Skin of body (tissue), 2 donors: ENCODE results near the gene PTCH1. TPM values are rescaled to one million over a fixed set of nuclear protein-coding genes. Genes with fewer than 3 reads are reported as not detected.

Source experiments
- DNase-seq: peaks from one replicate; lab custom pipeline; 2025; lab: John Stamatoyannopoulos, UW
- total RNA-seq: library from RNA; depleted of rRNA; stranded (reverse); fragments of >200 nt; gene quantifications from one replicate; pipeline ENCODE4 v1.2.3, GENCODE V29; 2014

The PTCH1 gene
- total RNA-seq, 1 donor from 2014 or later: 28.0 TPM

DNA sequence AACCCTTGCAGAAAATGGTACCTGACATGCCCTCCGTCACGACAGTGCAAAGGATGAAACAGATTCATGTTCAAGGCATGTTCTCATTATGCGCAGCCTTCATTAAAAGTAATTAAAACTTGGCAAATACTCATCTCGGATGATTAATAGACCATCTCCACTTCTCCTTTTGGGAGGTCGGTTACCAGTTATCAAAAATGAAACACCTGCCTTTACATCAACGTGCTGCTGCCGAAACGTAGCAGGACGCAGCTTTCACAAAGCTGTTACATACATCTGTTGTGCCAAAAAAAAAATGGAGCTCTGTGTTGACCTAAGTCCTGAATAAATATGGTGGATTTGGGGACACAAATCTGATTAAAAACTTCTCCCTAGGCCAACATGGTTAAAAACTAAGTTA lies 75.7 kb downstream of the PTCH1 start:
- no peak for DNase-seq

DNA sequence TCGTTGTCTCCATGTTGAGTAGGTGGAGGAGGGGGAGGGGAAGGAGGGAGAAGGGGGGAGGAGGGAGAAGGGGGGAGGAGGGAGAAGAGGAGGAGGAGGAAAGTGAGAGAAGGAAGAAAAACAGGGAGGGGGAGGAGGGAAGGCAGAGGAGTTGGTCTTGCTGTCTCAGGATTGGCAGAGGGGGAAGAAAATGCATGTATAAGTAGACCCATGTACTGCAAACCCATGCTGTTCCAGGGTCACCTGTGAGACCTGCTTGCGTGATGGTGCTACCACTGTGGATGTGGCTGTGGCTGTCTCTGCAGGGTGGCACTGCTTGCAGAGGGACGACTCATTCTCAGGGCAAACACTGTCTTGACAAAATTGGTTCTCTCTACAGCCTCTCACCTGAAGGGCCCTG lies 76.3 kb downstream of the PTCH1 start:
- no peak for DNase-seq

DNA sequence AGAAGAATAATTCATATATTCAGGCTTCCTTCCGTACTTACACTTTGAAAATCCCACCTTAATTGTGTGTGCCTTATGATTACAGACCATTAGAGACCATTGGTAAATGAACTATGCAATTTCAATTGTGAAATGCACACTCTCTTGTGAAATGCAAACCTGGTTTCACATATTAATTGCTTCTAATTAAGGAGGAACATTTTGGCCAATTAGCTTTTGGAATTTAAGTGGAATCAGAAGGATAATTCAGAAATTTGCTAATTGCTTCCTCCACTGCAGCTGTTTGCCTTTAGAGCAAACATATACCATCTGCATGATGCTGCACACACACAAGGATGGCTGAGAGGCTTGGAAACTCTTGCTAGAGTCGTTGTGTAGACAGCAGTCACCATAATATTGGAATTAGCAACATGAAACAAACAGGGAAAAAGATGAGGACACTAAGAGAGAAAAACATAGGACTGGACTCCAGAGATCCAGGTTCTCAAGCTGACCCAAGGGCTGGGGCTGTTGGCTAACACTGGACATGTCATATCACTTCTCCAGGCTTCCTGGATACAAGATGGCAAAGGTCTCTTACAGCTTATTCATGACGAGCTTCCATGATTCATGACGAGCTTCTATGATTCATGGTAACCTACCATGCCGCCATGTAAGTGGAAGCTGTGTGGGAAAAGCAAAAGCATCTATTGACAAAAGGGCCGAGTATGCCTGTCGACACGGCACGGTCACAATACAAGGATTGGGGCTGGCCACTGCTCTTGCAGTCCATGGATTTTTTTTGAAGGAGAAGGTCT lies 78.0 kb downstream of the PTCH1 start:
- DNase-seq: peak; percentile 30

DNA sequence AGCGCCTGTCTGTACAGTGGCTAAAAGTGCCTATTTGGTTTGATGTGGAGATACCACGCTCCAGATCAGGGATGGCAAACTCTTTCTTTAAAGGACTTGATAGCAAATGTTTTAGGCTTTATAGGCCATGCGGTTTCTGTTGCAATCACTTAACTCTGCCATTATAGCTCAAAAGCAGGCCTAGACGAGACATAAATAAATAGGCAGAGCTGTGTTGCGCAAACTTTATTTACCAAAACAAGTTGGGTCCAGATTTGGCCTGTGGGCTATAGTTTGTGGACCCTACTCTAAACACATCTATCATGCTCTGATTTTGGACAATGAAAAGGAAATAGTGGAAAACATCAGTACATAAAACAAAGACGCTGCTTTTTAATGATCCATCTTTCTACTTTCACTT lies 79.2 kb downstream of the PTCH1 start:
- DNase-seq: no peak

DNA sequence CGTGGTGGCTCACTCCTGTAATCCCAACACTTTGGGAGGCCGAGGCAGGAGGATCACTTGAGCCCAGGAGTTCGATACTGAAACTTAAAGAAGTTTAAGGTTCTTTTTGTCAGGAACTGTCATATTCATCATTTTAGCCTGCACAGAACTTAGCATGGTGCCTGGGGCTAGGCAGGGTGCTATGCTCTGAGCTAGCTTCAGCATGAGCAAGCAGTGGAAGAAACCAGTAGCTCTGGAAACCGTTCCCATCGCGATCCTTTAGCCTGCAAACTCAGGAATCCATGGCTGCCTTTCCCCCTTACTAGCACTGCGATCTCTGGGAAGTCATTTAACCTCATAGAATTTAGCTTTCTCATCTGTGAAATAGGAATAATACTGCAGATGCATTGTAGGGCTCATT lies 80.4 kb downstream of the PTCH1 start:
- DNase-seq: no peak

DNA sequence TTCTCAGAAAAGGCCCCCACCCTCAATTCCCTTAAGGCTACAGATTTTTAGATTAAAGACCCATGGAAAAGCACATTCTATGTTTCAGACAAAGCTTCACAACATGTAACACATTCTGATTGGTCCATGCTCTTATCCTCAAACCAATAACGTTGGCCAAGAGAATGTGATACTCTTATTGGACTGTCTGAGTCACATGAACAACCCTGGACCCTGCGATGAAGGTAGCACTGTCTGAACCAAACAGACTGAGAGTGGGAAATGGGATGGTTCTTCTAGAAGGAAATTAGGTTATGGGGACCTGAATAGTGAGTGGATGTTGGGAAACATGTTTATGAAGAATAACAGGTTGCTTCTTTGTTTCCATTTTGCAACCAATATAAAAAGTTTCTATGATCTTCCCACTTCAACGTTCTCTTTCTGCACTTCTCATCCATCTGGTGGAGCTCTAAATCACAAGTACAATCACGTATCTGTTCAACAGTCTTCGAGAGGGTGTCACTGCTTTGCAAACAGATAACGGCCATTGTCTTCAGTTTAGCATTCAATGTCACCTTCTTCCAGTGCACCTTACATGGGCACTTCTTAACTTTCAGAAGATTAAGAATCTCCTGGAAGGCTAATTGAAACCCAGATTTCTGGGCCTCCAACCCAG lies 81.6 kb downstream of the PTCH1 start:
- no peak for DNase-seq

DNA sequence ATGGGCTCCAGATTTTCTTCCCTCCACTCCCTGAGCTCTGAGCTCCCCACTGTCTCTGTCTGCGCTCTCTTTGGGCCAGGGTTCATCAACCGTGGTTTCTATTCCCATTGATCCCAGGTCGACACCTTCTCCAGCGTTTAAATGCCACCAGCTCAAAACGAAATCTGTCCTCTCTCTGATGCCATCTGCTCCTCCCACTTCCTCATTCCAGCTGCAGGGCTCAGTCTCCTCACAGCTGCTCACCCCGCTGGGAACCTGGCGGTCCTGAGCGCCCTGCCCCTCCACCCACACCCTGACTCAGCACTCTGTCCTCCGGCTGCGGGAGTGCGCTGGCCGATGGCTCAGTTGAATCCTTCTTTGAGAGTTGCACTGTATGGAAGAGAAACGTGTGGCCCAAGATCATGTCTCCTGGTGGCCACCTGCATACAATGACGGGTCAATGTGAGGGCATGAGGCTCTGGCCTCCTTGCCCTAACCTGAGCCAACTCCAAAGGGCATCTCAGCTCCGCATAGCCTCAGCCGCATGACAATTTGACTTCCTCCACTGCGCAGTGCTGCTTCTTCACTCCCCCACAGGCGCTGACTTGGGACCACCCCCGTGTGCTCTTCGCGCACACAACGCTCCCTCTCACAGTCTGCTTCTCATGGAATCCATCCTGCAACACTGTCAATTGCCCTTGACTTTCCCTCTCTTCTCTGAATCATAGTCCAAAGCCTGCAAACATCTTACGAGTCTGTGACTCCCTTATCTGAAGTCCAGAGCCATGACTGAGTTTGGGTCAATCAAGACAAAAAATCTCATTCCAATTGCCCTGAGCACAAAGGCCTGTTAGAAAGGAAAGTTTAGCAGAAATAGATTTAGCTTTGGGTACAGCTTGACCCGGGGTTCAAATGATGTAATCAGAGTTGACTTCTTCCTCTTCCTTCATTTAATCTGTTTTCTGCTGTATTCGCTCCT lies 82.4 kb downstream of the PTCH1 start:
- no peak for DNase-seq

DNA sequence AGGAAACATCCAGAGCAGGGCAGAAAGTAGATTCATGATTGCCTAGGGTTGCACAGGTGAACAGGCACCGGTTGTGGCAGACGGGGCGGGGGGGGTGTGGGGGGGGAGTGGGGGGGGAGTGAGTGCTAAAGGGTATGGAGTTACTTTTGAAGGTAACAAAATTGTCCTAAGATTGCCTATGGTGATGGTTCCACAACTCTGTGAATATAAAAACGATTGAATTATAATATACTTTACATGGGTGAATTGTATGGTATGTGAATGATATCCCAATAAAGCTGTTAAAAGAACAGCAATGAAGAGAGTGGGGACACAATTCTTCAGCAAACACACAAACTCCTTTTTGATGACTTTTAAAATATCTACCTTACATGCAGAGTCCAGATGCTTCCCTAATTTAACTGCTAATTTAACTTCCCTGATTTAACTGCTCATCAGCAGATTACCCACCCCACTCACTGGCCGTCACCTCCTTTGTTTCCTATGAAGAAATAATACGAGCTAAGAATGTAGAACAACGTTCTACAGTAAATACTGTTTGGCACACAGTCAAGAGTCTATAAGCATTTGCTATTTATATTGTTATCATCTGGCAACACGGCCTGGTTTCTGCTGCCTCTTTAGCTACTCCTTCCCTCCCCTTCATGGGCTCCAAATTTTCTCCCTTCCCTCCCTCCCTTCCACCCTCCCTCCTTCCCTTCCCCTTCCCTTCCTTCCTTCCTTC lies 83.5 kb downstream of the PTCH1 start:
- DNase-seq: peak; percentile 43

DNA sequence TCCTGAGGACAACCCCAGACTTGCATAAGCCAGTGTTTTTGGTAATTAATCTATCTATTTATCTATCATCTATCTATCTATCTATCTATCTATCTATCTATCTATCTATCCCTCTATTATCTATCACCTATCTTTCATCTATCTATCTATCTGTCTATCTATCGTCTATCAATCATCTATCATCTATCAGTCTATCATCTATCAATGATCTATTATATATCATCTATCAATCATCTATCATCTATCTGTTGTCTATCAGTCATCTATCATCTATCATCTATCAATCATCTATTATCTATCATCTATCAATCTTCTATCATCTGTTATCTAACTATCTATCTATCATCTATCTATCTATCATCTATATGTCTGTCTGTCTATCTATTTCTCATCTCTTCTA lies 85.5 kb downstream of the PTCH1 start:
- no peak for DNase-seq

DNA sequence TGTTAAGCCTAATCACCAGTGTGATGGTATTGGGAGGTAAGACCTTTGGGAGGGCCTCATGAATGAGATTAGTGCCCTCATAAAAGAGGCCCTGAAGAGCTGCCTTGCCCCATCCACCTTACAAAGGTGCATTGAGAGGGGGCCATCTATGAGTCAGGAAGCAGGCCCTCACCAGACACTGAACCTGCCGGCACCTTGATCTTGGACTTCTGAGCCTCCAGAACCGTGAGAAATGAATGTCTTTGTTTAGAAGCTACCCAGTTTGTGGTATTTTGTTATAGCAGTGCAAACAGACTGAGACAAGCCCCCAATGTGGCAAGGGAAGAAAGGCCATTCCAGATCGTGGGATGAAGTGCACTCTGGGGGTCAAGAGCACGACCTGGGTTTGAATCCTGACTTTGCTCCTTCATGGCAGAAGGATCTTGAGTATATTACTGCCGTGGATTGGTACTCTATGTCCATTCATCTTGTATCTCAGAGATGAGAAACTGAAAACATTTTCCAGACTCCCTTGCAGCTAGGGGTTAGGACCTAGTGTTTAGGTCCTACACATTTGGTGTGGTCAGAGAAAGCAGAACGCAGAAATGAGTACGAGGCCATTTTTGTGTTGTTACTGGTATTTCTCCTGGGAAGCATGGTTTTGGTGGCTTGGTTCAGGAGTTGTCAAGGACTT lies 86.7 kb downstream of the PTCH1 start:
- DNase-seq: no peak

DNA sequence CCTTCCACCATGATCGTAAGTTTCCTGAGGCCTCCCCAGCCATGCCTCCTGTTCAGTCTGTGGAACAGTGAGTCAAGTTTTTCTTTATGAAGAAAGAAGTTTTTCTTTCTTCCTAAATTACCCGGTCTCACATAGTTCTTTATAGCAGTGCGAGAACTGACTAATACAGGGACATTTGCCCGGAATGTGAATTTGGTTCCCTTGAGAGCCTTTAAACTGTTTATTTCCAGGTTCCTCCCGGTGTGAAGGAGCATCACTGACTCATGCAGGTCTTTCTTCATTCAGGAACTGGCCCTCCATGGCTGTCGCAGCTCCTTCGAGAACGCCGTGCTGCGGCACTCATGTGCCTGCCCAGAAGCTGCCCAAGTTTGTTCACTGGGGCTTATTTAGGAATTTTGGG lies 87.7 kb downstream of the PTCH1 start:
- DNase-seq: no peak

DNA sequence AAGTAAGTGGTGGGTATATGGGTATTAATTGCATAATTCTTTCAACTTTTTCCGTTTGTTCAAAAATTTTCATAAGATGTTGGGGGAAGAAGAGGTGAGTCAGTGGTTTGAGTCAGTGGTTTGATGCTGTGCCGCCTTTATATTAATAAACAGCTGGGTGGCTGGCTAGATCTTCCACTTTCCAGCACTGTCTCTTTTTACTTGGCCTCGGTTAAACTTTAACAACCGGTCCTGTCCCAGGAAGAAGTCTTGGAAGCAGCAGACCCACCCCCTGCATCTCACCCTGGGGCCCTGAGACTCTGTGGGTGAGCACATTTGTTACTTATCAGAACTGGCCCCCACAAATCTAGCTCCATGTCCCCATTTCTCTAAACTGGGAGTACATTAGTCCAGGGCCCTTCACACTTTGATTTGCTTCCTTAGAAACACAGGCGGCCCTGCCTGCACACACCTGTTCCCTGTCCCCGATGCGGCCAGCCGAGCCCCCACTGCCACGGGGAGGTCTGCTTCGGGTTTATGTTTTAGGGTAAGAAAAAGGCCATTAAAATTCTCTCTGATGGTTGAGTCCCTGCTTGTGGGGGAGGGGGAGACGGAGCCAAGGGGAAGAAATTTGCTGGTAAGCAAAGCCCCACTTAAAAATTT lies 90.7 kb downstream of the PTCH1 start:
- DNase-seq: no peak

DNA sequence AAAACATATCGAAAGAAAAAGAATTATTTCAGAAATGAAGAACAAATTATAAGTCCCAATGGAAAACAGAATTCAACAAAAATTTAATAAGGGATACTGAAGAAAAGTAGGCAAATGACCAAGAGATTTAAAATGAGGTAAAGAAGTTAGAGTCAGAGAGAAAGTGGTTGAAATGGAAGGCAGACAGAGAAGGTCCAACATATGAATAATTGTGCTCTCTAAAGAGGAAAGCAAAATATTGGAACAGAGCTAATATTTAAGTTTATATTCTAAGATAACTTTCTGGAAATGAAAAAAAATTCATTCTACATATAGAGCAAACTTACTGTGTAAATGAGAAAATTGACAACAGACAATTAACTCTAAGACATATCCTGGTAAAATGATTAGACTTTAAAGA lies 94.1 kb downstream of the PTCH1 start:
- no peak for DNase-seq

DNA sequence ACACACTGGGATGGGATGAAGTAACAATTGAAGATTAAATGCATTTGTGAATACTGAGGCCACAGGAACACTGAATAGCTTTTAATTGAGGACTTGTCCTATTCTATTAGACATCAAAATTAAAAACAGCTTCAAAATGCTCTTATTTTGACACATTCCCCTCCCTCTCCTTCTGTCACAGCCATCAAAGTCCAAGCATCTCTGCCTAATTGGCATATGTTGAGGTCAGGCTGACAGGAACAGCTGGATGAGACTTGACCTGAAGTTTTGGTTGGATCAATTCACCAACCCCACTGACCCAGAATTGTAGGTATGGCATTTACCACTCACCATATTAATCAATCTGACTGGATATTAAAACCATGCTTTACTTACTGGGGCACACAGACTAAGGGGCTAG lies 96.3 kb downstream of the PTCH1 start:
- DNase-seq: no peak

DNA sequence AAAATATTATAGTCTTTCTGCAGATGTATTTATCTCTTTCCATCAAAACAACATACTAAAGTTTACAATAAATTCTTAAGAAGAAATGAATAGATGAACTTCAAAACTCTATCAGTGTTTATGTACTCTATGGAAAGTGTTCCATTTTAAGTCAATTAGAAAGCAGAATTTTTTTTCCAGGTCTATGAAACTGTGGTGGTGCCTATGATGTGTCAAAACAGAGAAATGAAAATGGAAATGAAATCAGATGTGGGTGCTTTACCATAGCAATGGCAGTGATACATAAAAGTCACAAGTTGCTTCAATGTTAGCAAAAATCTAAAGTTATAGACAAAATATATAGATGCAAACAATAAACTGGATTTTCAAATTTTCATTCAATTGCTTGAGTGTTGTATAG lies 97.3 kb downstream of the PTCH1 start:
- no peak for DNase-seq

DNA sequence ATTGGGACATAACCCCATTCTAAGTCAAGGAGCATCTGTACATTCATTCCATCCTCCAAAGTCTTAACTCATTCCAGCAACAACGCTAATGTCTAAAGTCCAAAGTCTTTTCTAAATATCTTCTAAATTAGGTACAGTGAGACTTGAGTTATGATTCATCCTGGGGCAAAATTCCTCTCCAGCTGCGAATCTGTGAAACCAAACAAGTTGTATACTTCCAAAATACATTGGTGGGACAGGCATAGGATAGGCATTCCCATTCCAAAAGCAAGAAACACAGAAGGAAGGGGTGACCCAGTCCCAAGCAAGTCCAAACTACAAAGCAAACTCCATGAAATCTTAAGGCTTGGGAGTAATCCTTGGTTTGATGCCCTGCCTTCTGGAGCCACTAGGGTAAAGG lies 101.6 kb downstream of the PTCH1 start:
- no peak for DNase-seq

DNA sequence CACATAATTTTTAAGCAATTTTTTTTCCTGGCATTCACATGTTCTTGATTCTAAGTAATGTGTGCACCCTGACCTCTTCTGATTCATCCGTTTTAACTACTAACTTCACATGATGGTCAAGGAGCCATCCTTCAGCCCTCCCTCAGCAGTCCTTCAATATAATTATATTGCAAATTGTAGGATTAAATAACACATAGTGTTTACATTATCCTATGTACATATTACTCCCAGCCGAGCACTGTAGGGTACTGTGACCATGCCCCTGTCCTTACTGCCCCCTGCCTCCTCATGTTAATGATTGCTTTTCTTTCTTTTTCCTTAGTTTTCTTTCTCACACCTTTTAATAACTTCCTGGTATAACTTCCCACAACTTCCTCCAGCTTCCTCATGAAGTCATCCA lies 103.0 kb downstream of the PTCH1 start:
- no peak for DNase-seq

DNA sequence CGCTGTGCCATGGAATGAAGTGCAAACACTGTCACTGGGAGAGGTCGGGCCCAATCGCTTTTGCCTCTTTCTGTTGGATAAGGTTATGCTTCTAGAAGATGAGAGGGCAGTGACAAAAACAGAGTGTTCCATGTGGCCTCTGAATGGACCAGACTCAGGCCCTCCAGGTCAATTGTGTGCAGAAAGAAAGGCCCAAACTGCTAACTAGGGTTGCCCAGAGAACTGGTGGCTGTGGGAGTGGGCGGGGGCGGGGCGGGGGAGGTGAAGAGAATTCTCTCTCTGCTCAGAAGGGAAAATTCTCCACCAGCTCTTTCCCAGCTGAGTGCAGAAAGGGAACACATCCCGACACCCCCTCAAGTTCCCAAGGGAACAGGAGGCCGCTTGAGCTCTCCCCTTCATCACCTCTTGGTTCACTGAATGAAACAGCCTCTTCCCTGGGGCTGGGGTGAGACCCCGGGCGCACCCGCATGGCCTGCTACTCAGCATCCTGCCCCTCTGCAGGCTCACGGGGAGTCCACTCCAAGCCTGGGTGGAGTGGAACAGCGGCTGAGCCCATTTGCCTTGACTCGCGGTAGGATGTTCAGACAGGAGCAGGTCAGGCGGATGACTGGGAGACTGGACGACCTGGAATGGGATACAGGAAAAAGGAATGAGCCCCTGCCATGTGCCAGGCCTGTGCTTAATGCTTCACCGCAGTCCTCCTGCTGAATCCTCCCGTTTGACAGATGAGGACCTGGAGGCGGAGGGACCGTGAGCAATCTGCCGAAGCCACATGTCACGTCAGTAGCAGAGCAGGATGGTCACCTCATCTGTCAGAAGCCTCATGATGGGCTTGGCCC lies 105.5 kb downstream of the PTCH1 start:
- no peak for DNase-seq

DNA sequence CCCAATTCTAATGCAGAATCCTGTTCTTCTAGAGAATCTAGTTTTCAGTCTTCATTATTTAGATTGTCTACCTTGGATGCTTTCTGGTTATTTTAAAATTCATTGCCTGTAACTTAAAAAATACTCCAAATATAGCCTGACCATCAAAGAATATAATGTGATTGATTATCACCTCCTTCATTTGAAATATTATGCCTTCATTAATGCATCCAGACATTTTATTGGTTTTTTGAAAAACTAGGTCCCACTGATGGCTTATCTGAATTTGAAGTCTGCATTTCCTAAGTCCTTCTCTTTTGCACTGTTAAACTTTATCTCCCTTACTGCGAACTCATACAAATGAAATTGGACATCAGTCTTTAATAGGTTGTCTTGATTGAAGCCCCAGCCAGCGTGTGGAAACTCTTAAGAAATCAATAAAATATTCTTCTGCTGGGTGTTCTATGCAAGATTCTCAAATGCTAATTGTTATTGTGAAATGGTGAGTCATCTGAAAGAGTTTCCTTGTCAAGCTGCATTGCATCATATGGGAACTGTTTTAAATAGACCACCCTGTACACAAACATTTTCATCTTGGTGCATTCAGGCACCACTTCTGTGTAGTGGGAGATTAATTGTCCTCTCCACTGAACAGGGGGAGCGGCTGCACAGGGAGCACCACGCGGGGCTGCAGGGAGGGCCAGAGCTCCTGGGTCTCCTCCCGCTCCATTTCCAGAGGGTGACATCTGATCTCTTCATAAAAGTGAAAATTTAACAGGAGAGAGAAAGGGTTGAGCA lies 106.9 kb downstream of the PTCH1 start:
- peak; percentile 81 for DNase-seq
